IMR-90 (cell line): Measurements from ENCODE around the gene LRSAM1. TPM values are rescaled to one million over a fixed set of nuclear protein-coding genes. Genes with fewer than 3 reads are reported as not detected.

Experiments
- ATAC-seq: fragments of 200-7000 bp; cut with Tn5 transposase; 2 replicates; pipeline ENCODE4 v1.9.1; 2020; ENCODE audit warnings: low read depth, mild to moderate bottlenecking, moderate library complexity
- BruUV-seq: library from RNA; stranded (reverse); fragments of 400-500 nt; replicated peaks from 2 replicates; lab custom pipeline; 2021; lab: Mats Ljungman, UMichigan
- CTCF ChIA-PET: fragments of 300-600 bp; formaldehyde crosslinking; extraction: SDS; loops from one replicate; lab custom pipeline; 2021; ENCODE audit warnings: antibody characterized with exemption; lab: Yijun Ruan, JAX
- POLR2A ChIA-PET: fragments of 300-600 bp; sonication (Branson Sonifier 250); formaldehyde crosslinking; loops from one replicate; lab custom pipeline; 2022; ENCODE audit warnings: antibody characterized with exemption; ENCODE audit not compliant: unreplicated experiment; lab: Charles Lee
- DNase-seq: peaks from one replicate; pipeline ENCODE4 v3.0.0; 2013
- H2AFZ ChIP-seq: replicated peaks from 2 replicates; pipeline ENCODE3; 2013; ENCODE audit warnings: low read length, mild to moderate bottlenecking; ENCODE audit not compliant: poor library complexity
- H2AK5ac ChIP-seq: 2 replicates; pipeline ENCODE4 v1.6.1; 2013; ENCODE audit warnings: low read depth, low read length, inconsistent platforms
- H2AK9ac ChIP-seq: replicated peaks from 2 replicates; pipeline ENCODE3; 2013; ENCODE audit warnings: mild to moderate bottlenecking, low read depth, low read length, moderate library complexity; ENCODE audit not compliant: poor library complexity
- H2BK120ac ChIP-seq: 2 replicates; pipeline ENCODE4 v1.6.1; 2013; ENCODE audit warnings: low read depth, low read length, inconsistent platforms
- H2BK15ac ChIP-seq: 3 replicates; pipeline ENCODE4 v1.6.1; 2013; ENCODE audit warnings: low read depth, low read length, inconsistent platforms
- H2BK20ac ChIP-seq: 2 replicates; pipeline ENCODE4 v1.6.1; 2013; ENCODE audit warnings: low read depth, mild to moderate bottlenecking, inconsistent platforms, low read length, moderate library complexity
- H2BK5ac ChIP-seq: 2 replicates; pipeline ENCODE4 v1.6.1; 2013; ENCODE audit warnings: mild to moderate bottlenecking, low read depth, low read length, inconsistent platforms; ENCODE audit not compliant: poor library complexity, severe bottlenecking
- H3K14ac ChIP-seq: replicated peaks from 2 replicates; pipeline ENCODE4 v1.6.1; 2013; ENCODE audit warnings: low read depth, low read length, inconsistent platforms
- H3K18ac ChIP-seq: 2 replicates; pipeline ENCODE4 v1.6.1; 2013; ENCODE audit warnings: low read depth, low read length, control low read depth
- H3K23ac ChIP-seq: 2 replicates; pipeline ENCODE4 v1.6.1; 2013; ENCODE audit warnings: low read depth, low read length, inconsistent platforms
- H3K27ac ChIP-seq: 2 replicates; pipeline ENCODE4 v1.5.1; 2013; ENCODE audit warnings: mild to moderate bottlenecking, control low read depth, low read length; ENCODE audit not compliant: insufficient read depth
- H3K27me3 ChIP-seq: 2 replicates; pipeline ENCODE4 v1.6.1; 2013; ENCODE audit warnings: low read length; ENCODE audit not compliant: control insufficient read depth, insufficient read depth
- H3K36me3 ChIP-seq: 2 replicates; pipeline ENCODE4 v1.6.1; 2013; ENCODE audit warnings: low read length, mixed read lengths; ENCODE audit not compliant: control insufficient read depth, insufficient read depth
- H3K4ac ChIP-seq: 2 replicates; pipeline ENCODE4 v1.6.1; 2013; ENCODE audit warnings: low read depth, low read length, inconsistent platforms
- H3K4me1 ChIP-seq: 2 replicates; pipeline ENCODE4 v1.6.1; 2013; ENCODE audit warnings: low read length, mixed read lengths; ENCODE audit not compliant: control insufficient read depth, insufficient read depth
- H3K4me2 ChIP-seq: 2 replicates; pipeline ENCODE4 v1.6.1; 2013; ENCODE audit warnings: low read depth, mild to moderate bottlenecking, control low read depth, low read length, moderate library complexity
- H3K4me3 ChIP-seq: 2 replicates; pipeline ENCODE4 v1.5.1; 2013; ENCODE audit warnings: low read depth, mild to moderate bottlenecking, control low read depth, low read length, moderate library complexity; ENCODE audit not compliant: insufficient read depth
- H3K56ac ChIP-seq: 2 replicates; pipeline ENCODE4 v1.6.1; 2013; ENCODE audit warnings: low read length, inconsistent platforms; ENCODE audit not compliant: insufficient read depth; ENCODE audit errors: extremely low read depth
- H3K79me1 ChIP-seq, 2 experiments: 2 replicates each; pipeline ENCODE4 v1.6.1; 2013; ENCODE audit warnings: low read length in 2 of 2, inconsistent platforms in 1 of 2, low read depth in 1 of 2
- H3K9ac ChIP-seq: 2 replicates; pipeline ENCODE4 v1.6.1; 2013; ENCODE audit warnings: low read depth, low read length, control low read depth
- H3K9me1 ChIP-seq: 2 replicates; pipeline ENCODE4 v1.6.1; 2013; ENCODE audit warnings: low read length, inconsistent platforms; ENCODE audit not compliant: insufficient read depth
- H3K9me3 ChIP-seq: 2 replicates; pipeline ENCODE4 v1.6.1; 2013; ENCODE audit warnings: low read length; ENCODE audit not compliant: control insufficient read depth, insufficient read depth
- H4K20me1 ChIP-seq: 2 replicates; pipeline ENCODE4 v1.6.1; 2013; ENCODE audit warnings: low read length, inconsistent platforms; ENCODE audit not compliant: insufficient read depth
- H4K5ac ChIP-seq: 2 replicates; pipeline ENCODE4 v1.6.1; 2013; ENCODE audit warnings: mild to moderate bottlenecking, low read depth, low read length, control low read depth
- H4K8ac ChIP-seq, 2 experiments: 2 replicates each; pipeline ENCODE4 v1.6.1; 2013; ENCODE audit warnings: low read depth in 2 of 2, low read length in 2 of 2, control low read depth in 1 of 2, inconsistent platforms in 1 of 2
- H4K91ac ChIP-seq: 2 replicates; pipeline ENCODE4 v1.6.1; 2013; ENCODE audit warnings: low read depth, low read length, inconsistent platforms; ENCODE audit not compliant: insufficient read depth
- CTCF ChIP-seq: conservative IDR thresholded peaks from 2 replicates; pipeline ENCODE4 v1.5.1; 2012; ENCODE audit warnings: mild to moderate bottlenecking, low read depth, low read length, improper control_type of control experiment
- MAFK ChIP-seq: IDR thresholded peaks from 2 replicates; pipeline ENCODE4 v1.6.1; 2012; ENCODE audit warnings: low read depth, low read length, improper control_type of control experiment
- MXI1 ChIP-seq: IDR thresholded peaks from 2 replicates; pipeline ENCODE4 v1.6.1; 2012; ENCODE audit warnings: low read depth, mild to moderate bottlenecking, low read length, moderate library complexity, borderline replicate concordance
- WGBS, 2 experiments: methylation state at CpG; one replicate each; pipeline versions ENCODE4 v1.1.5 to v1.1.7; 2013; ENCODE audit warnings: missing lambda C conversion rate in 2 of 2; ENCODE audit not compliant: insufficient read length in 1 of 2; ENCODE audit errors: extremely low coverage in 2 of 2; 5-methylcytosine and 5-hydroxymethylcytosine counted together
- dilution Hi-C: fragments of 300-500 bp; cut with HindIII; formaldehyde crosslinking; loops from one replicate; pipeline ENCODE4 v1.14.3; 2018; ENCODE audit warnings: low sequenced_read_pairs; ENCODE audit not compliant: unreplicated experiment
- in situ Hi-C: fragments of 300-500 bp; cut with MboI; formaldehyde crosslinking; loops from 3 replicates; pipeline ENCODE4 v1.14.3; 2019; ENCODE audit warnings: low sequenced_read_pairs, inconsistent platforms, mixed read lengths
- intact Hi-C: fragments of 100-400 bp; cut with micrococcal nuclease; formaldehyde crosslinking; loops from 2 replicates; pipeline ENCODE4 v1.10.0; 2022
- polyA plus RNA-seq, 3 experiments: library from polyadenylated mRNA; depleted of rRNA; stranded (reverse); fragments of >200 nt; gene quantifications; 2 replicates each; pipeline ENCODE4 v1.2.3, GENCODE V29; 2012; ENCODE audit warnings: low replicate concordance in 1 of 3
- total RNA-seq: library from RNA; depleted of rRNA; stranded (reverse); fragments of >200 nt; gene quantifications from 2 replicates; pipeline ENCODE4 v1.2.3, GENCODE V29; 2012

LRSAM1 gene
- total and polyA plus RNA-seq, 2 of the 4 experiments (the other 2 are of a cell fraction), result 3.0 to 9.3 TPM

- dilution Hi-C loops, result no loop called here
- no peak overlapping the region for H3K14ac ChIP-seq
- no TSS peak for BruUV-seq
Observed at GRCh38 chr9:127415141-127415540, 36.2 kb upstream of the LRSAM1 start.

More at GRCh38 chr9:127415141-127415540, 36.2 kb upstream of the LRSAM1 start:
- no peak overlapping the region for H3K4me3 ChIP-seq
- H2AK5ac ChIP-seq, result no peak overlapping the region
- H3K4ac ChIP-seq, result no peak overlapping the region
- no peak overlapping the region for H3K56ac ChIP-seq
- H3K4me2 ChIP-seq, result no peak overlapping the region
- ChIA-PET CTCF (no interaction called here), POLR2A (no interaction called here)
- 60% methylated on average over 1 of the region's 4 CpGs; no CpG with 5 or more reads in 1 of the 2 experiments for WGBS, 2 experiments
- H2BK120ac ChIP-seq, result no peak overlapping the region
- H3K79me1 ChIP-seq, result no peaks in the 10 kb centered on the region
- no peak overlapping the region for H2BK20ac ChIP-seq
- no peak overlapping the region for H2BK5ac ChIP-seq
- H4K5ac ChIP-seq, result no peak overlapping the region
- H3K18ac ChIP-seq, result no peak overlapping the region
- no peak for DNase-seq
- H3K27ac ChIP-seq, result no peak overlapping the region
- intact Hi-C loops, result no loop called here
- in situ Hi-C loops, result no loop called here
- no peak for ATAC-seq
- no peaks in the 10 kb centered on the region for H4K20me1 ChIP-seq
- H3K4me1 ChIP-seq, result peaks cover 2% of the 10 kb centered on the region
- no peak overlapping the region for H4K8ac ChIP-seq
- TF ChIP-seq CTCF (no peak), MXI1 (no peak), MAFK (peak; percentile 80)
- H2BK15ac ChIP-seq, result no peak overlapping the region
- H3K23ac ChIP-seq, result no peak overlapping the region
- H3K27me3 ChIP-seq, result no peaks in the 10 kb centered on the region
- no peaks in the 10 kb centered on the region for H3K9me3 ChIP-seq
- H3K36me3 ChIP-seq, result 0 out of 2 replicates have a peak, but pooled peaks cover 2% of the 10 kb centered on the region
- H3K9ac ChIP-seq, result no peak overlapping the region
- peaks cover 5% of the 10 kb centered on the region; the same call in 1 of the 2 replicates for H3K9me1 ChIP-seq
- no peak overlapping the region for H4K91ac ChIP-seq
- H2AK9ac ChIP-seq, result no peak overlapping the region
- H2AFZ ChIP-seq, result no peak overlapping the region
